Ovary (tissue), 9 donors: ENCODE data around the gene PMEL. TPM values are rescaled to one million over a fixed set of nuclear protein-coding genes. Genes with fewer than 3 reads are reported as not detected.

Source experiments
- DNase-seq, 5 donors: peaks; one replicate each; pipeline ENCODE4 v3.0.0-alpha.2; 2019 to 2020
- H3K27ac ChIP-seq, 2 donors: fragments of 200-600 bp; one replicate each; pipeline versions ENCODE4 v1.5.1 to v1.8.0; 2019 to 2022
- H3K27me3 ChIP-seq: fragments of 200-600 bp; one replicate; pipeline ENCODE4 v1.8.0; 2022
- H3K36me3 ChIP-seq: fragments of 200-600 bp; sonication (generic); one replicate; pipeline ENCODE4 v1.5.1; 2019
- H3K4me1 ChIP-seq: one replicate; pipeline ENCODE4 v1.8.1; 2013; ENCODE audit warnings: mild to moderate bottlenecking, moderate library complexity; ENCODE audit not compliant: insufficient read depth
- H3K4me3 ChIP-seq: fragments of 200-600 bp; sonication (generic); one replicate; pipeline ENCODE4 v1.5.1; 2017
- H3K9me3 ChIP-seq, 2 donors: fragments of 200-600 bp in 1 of 2; sonication (generic) in 1 of 2; one replicate each; pipeline versions ENCODE4 v1.5.1 to v1.8.1; 2013 to 2019; ENCODE audit warnings: mild to moderate bottlenecking in 1 of 2, moderate library complexity in 1 of 2
- EP300 ChIP-seq: sonication (generic); formaldehyde crosslinking; IDR thresholded peaks from one replicate; pipeline ENCODE4 v1.6.1; 2017; ENCODE audit warnings: antibody characterized with exemption
- POLR2A ChIP-seq: fragments of 450-650 bp; IDR thresholded peaks from one replicate; pipeline ENCODE4 v1.6.1; 2017; ENCODE audit warnings: antibody characterized with exemption, mild to moderate bottlenecking, moderate library complexity
- WGBS, 3 donors: extraction: QIAGEN DNeasy Blood & Tissue Kit in 1 of 3; methylation state at CpG; one replicate each; pipeline versions ENCODE4 v1.1.5 to v1.1.7; 2013 to 2017; 5-methylcytosine and 5-hydroxymethylcytosine counted together
- intact Hi-C, 4 donors: fragments of 100-400 bp; cut with DNase I; formaldehyde crosslinking; loops; one replicate each; pipeline versions ENCODE4 v1.11.0 to v1.15.1; 2022 to 2023
- polyA plus RNA-seq, 2 donors: library from polyadenylated mRNA; stranded (reverse); fragments of 200-250 nt in 1 of 2; fragments of 350-450 nt in 1 of 2; fragmentation: Illumina TruSeq in 1 of 2; extraction: RNeasy Lipid Tissue Mini Kit (QIAGEN cat#74804) in 1 of 2; gene quantifications; one replicate each; pipeline ENCODE4 v1.2.3, GENCODE V29; 2013 to 2014
- total RNA-seq, 7 donors: library from RNA; depleted of rRNA in 2 of 7; stranded (reverse); fragments of >200 nt in 2 of 7; fragmentation: NEBNext Ultra II Directional in 3 of 7; extraction: Animal tissue kit (Norgen Biotek cat#: 25700) in 3 of 7; gene quantifications; one replicate each; pipeline versions ENCODE4 v1.1.0 to v1.2.4, GENCODE V29; 2016 to 2023
- TF ChIP-seq, protein P1 (sequence below), 3 donors: fragments of 450-650 bp in 2 of 3; fragments of 200-600 bp in 1 of 3; IDR thresholded peaks; one replicate each; pipeline versions ENCODE4 v1.5.1 to v1.8.0; 2016 to 2022; ENCODE audit warnings: antibody characterized with exemption in 3 of 3, mild to moderate bottlenecking in 1 of 3
- donor health status: DM: no; HTN: no; CAD: no; lungs with moderate emphysema.
- donor health status: DM: no; HTN: no; CAD: no.
- donor health status: Bipolar disorder and iron deficiency.
- donor health status: DM: yes; HTN: yes; CAD: no.
- donor health status: DM: no; HTN: no; CAD: no.
- donor health status: DM: yes; HTN: yes; CAD: no.

PMEL gene
- total and polyA plus RNA-seq, 9 donors, result 2.0 to 11.5 (median 3.6) TPM

DNA sequence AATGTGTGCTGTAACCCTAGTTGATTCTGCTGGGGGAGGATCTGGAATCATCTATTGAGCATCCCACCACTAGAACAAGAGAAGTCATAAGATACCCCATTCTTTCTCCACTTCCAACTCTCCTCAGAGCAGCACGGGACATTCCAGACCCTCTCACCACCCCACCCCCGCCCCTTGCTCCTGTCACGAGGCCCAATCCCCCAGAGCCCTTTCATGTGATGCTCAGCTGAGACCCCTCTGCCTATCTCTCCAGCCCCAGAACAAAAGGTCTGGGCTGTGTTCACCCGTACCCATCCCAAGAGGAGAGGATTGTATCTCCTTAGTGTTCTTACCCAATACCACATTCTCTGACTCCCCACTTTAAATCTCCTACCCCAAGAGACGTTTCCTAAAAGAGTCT, 602 bp downstream of the PMEL start:
- H3K4me1 ChIP-seq, result peaks cover 9% of the 10 kb centered on the region
- H3K4me3 ChIP-seq, result no peak overlapping the region
- H3K36me3 ChIP-seq, result no peaks in the 10 kb centered on the region
- intact Hi-C loops, result no loop called here
- no peak overlapping the region for H3K27ac ChIP-seq
- TF ChIP-seq EP300, result no peak
- TF ChIP-seq POLR2A, result no peak
- TF ChIP-seq, protein P1, sequence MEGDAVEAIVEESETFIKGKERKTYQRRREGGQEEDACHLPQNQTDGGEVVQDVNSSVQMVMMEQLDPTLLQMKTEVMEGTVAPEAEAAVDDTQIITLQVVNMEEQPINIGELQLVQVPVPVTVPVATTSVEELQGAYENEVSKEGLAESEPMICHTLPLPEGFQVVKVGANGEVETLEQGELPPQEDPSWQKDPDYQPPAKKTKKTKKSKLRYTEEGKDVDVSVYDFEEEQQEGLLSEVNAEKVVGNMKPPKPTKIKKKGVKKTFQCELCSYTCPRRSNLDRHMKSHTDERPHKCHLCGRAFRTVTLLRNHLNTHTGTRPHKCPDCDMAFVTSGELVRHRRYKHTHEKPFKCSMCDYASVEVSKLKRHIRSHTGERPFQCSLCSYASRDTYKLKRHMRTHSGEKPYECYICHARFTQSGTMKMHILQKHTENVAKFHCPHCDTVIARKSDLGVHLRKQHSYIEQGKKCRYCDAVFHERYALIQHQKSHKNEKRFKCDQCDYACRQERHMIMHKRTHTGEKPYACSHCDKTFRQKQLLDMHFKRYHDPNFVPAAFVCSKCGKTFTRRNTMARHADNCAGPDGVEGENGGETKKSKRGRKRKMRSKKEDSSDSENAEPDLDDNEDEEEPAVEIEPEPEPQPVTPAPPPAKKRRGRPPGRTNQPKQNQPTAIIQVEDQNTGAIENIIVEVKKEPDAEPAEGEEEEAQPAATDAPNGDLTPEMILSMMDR (IDR thresholded peaks at IDR 0.05), result no peak
- no peak for DNase-seq
- H3K9me3 ChIP-seq, result no peaks in the 10 kb centered on the region
- no peaks in the 10 kb centered on the region for H3K27me3 ChIP-seq
- 59 to 74% (median 62%) methylated on average over 5 of the region's 5 CpGs for WGBS, 3 donors

DNA sequence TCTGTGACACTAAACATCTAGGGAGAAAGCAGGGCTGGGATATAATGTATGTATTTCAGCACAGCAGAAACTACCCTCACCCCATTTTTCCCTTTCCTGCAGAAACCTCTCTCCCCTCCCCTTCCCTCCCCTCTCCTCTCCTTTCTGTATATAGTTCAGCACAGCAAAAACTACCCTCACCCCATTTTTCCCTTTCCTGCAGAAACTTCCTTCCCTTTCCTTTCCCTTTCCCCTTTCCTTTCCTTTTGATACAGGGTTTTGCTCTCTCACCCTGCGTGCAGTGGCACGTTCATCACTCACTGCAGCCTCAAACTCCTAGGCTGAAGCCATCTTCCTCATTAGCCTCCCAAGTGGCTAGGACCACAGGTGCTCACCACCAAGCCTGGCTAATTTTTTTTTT, 2.1 kb downstream of the PMEL start:
- DNase-seq, result no peak
- H3K9me3 ChIP-seq, result no peaks in the 10 kb centered on the region
- H3K27me3 ChIP-seq, result no peaks in the 10 kb centered on the region
- WGBS, 3 donors, result 88 to 98% (median 94%) methylated on average over 2 of the region's 2 CpGs
- H3K36me3 ChIP-seq, result no peaks in the 10 kb centered on the region
- H3K4me3 ChIP-seq, result no peak overlapping the region
- H3K4me1 ChIP-seq, result peaks cover 12% of the 10 kb centered on the region
- TF ChIP-seq EP300, result no peak
- TF ChIP-seq, protein P1 (IDR thresholded peaks at IDR 0.05), result no peak
- no peak for TF ChIP-seq POLR2A
- intact Hi-C loops, result no loop called here
- H3K27ac ChIP-seq, result no peak overlapping the region

DNA sequence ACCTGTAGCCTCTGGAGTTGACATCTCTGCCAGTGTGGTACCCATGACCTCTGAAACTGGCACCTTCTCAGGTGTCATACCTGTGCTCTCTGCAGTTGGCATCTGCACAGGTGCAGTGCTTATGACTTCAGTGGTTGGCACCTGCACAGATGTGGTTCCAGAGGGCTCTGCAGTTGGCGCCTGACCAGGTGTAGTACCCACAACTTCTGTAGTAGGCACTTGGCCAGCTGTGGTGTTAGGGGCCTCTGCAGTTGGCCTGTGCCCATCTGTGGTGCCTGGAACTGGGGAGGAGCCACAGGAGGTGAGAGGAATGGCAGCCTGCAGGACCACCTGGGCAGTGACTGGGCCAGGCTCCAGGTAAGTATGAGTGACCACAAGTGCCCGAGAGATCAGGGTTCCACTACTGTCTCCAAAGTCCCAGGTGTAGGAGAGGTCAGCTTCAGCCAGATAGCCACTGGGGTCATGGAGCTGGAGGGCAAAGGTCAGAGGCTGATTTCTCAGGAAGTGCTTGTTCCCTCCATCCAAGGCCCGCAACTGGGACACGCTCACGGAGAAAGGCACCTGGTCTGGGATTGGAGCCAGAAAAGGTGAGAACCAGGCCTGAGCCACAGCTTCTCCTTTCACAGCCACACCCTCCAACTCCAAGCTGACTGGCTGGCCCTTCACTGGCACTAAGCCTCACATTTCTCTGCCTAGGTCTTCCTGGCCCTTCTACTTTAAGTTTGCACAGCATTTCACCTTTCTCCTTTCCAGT, 8.6 kb downstream of the PMEL start:
- H3K36me3 ChIP-seq, result no peaks in the 10 kb centered on the region
- no peaks in the 10 kb centered on the region for H3K27me3 ChIP-seq
- H3K9me3 ChIP-seq, result no peaks in the 10 kb centered on the region
- no peak for TF ChIP-seq EP300
- no peak for TF ChIP-seq POLR2A
- TF ChIP-seq, protein P1 (IDR thresholded peaks at IDR 0.05), result no peak
- DNase-seq, result no peak
- WGBS, 3 donors, result 79 to 87% (median 82%) methylated on average over 5 of the region's 5 CpGs
- intact Hi-C loops, result no loop called here
- peaks cover 3% of the 10 kb centered on the region for H3K4me1 ChIP-seq
- no peak overlapping the region for H3K27ac ChIP-seq
- H3K4me3 ChIP-seq, result no peak overlapping the region

DNA sequence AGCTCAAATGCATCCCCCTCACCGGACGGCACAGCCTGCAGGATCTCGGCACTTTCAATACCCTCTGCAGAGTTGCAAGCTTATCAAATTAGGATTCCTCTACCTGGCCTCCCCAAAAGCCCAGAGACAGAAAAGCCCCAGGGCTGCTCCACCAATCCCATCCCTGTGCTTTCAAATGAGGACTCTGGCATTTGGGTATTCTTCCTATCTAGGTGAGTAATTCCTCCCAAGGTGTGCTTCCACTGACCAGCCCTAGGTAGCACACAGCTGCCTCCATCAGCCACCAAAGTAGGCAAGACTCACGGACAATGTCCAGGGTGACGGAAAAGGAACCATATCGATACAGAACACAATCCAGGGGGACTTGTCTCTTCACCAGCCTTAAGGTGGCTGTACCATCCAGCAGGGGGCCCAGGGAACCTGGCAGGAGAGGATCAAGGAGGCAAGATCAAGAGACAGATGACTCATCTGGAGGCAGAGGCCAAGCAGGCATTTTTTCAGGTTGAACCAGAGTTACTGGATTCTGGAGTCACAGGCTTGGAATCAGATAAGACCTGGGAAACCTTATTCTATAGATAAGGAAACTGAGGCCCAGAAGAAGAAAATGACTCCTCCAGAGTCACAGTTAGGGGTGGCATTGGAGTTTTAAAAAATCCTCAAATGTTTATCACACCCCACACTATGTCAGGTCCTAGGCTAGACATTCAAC, 9.9 kb downstream of the PMEL start:
- intact Hi-C loops, result no loop called here
- no peak for DNase-seq
- Histone ChIP-seq H3K36me3 (no peaks in the 10 kb centered on the region), H3K4me3 (no peak overlapping the region), H3K27ac (no peak overlapping the region), H3K4me1 (peaks cover 3% of the 10 kb centered on the region), H3K9me3 (no peaks in the 10 kb centered on the region), H3K27me3 (no peaks in the 10 kb centered on the region)
- WGBS, 3 donors, result 63 to 74% (median 67%) methylated on average over 6 of the region's 6 CpGs
- no peak for TF ChIP-seq POLR2A
- TF ChIP-seq, protein P1 (IDR thresholded peaks at IDR 0.05), result no peak
- TF ChIP-seq EP300, result no peak
